Mesothelial cell of epicardium (in vitro differentiated cells): ENCODE measurements around the gene BTG1. TPM values are rescaled to one million over a fixed set of nuclear protein-coding genes. Genes with fewer than 3 reads are reported as not detected.

Experiments used
- DNase-seq, 2 experiments: peaks; one replicate each; pipeline ENCODE4 v3.0.0; 2021; ENCODE audit warnings: low spot score in 2 of 2; ENCODE audit not compliant: unreplicated experiment in 2 of 2
- H3K27ac Mint-ChIP-seq: 2 replicates; pipeline ENCODE4 v1.8.0; 2021; ENCODE audit warnings: mixed read lengths
- H3K27me3 Mint-ChIP-seq: 2 replicates; pipeline ENCODE4 v1.8.0; 2021; ENCODE audit warnings: low read depth, mixed read lengths
- H3K36me3 Mint-ChIP-seq: 2 replicates; pipeline ENCODE4 v1.8.0; 2021; ENCODE audit warnings: mixed read lengths
- H3K4me1 Mint-ChIP-seq: 2 replicates; pipeline ENCODE4 v1.8.0; 2021; ENCODE audit warnings: mixed read lengths
- H3K4me3 Mint-ChIP-seq: 2 replicates; pipeline ENCODE4 v1.8.0; 2021; ENCODE audit warnings: mild to moderate bottlenecking, moderate library complexity, mixed read lengths
- H3K9me3 Mint-ChIP-seq: 2 replicates; pipeline ENCODE4 v1.8.0; 2021; ENCODE audit warnings: mixed read lengths
- CTCF ChIP-seq: fragments of 200-600 bp; sonication (generic); IDR thresholded peaks from one replicate; pipeline ENCODE4 v1.5.0; 2021; ENCODE audit warnings: antibody characterized with exemption; ENCODE audit not compliant: unreplicated experiment
- total RNA-seq: library from RNA; stranded (reverse); gene quantifications from 3 replicates; pipeline ENCODE4 v1.2.1, GENCODE V29; 2021

The BTG1 gene
- total RNA-seq, 1 donor from 2014 or later: 71.0 TPM

- H3K27me3 Mint-ChIP-seq: no peaks in the 10 kb centered on the region
- no peaks in the 10 kb centered on the region for H3K36me3 Mint-ChIP-seq
- no peak for DNase-seq
- H3K27ac Mint-ChIP-seq: no peak overlapping the region
- H3K4me3 Mint-ChIP-seq: no peak overlapping the region
- H3K4me1 Mint-ChIP-seq: peaks cover 41% of the 10 kb centered on the region
- no peaks in the 10 kb centered on the region for H3K9me3 Mint-ChIP-seq
- no peak for TF ChIP-seq CTCF
Measured at GRCh38 chr12:92105676-92106075, 40.0 kb downstream of the BTG1 start.

GRCh38 chr12:92105110-92105509, 40.5 kb downstream of the BTG1 start:
- Mint-ChIP-seq H3K36me3 (no peaks in the 10 kb centered on the region), H3K27ac (no peak overlapping the region), H3K4me1 (peaks cover 39% of the 10 kb centered on the region), H3K4me3 (no peak overlapping the region), H3K27me3 (no peaks in the 10 kb centered on the region), H3K9me3 (peaks cover 3% of the 10 kb centered on the region)
- no peak for TF ChIP-seq CTCF
- no peak for DNase-seq

- no peak for TF ChIP-seq CTCF
- no peak for DNase-seq
- Mint-ChIP-seq H3K36me3 (no peaks in the 10 kb centered on the region), H3K9me3 (peaks cover 11% of the 10 kb centered on the region), H3K27ac (no peak overlapping the region), H3K4me1 (peaks cover 20% of the 10 kb centered on the region), H3K4me3 (no peak overlapping the region), H3K27me3 (no peaks in the 10 kb centered on the region)
Measured at GRCh38 chr12:92102606-92103005, 43.0 kb downstream of the BTG1 start.

GRCh38 chr12:92098594-92099380, 46.9 kb downstream of the BTG1 start:
- no peak overlapping the region for H3K4me3 Mint-ChIP-seq

GRCh38 chr12:92096346-92097136, 49.1 kb downstream of the BTG1 start:
- Mint-ChIP-seq H3K27me3 (no peaks in the 10 kb centered on the region), H3K27ac (peak overlapping the region; percentile 69), H3K9me3 (peaks cover 11% of the 10 kb centered on the region), H3K4me3 (no peak overlapping the region), H3K4me1 (peaks cover 11% of the 10 kb centered on the region), H3K36me3 (no peaks in the 10 kb centered on the region)
- TF ChIP-seq CTCF: no peak
- no peak for DNase-seq

More at GRCh38 chr12:92098594-92099380, 46.9 kb downstream of the BTG1 start:
- TF ChIP-seq CTCF: no peak
- Mint-ChIP-seq H3K27ac (no peak overlapping the region), H3K36me3 (no peaks in the 10 kb centered on the region), H3K4me1 (peaks cover 11% of the 10 kb centered on the region), H3K9me3 (peaks cover 11% of the 10 kb centered on the region), H3K27me3 (no peaks in the 10 kb centered on the region)
- DNase-seq: no peak
